Measurements from ENCODE around the gene CCDC50.

CCDC50 gene

GRCh38 chr3:191387441-191388077 is 58.4 kb downstream of the CCDC50 start:
- peaks cover 26% of the 10 kb centered on the region for H3K4me1 ChIP-seq (ENCODE audit: insufficient read depth, low read length)
- H3K9me3 ChIP-seq (ENCODE audit: control insufficient read depth, insufficient read depth, low read length), result no peaks in the 10 kb centered on the region
- H3K36me3 ChIP-seq (ENCODE audit: insufficient read depth, low read length), result no peaks in the 10 kb centered on the region
- H3K9ac ChIP-seq (ENCODE audit: low read depth, low read length), result no peak overlapping the region

- H3K36me3 ChIP-seq (ENCODE audit: insufficient read depth, low read length), result no peaks in the 10 kb centered on the region
- H3K9ac ChIP-seq (ENCODE audit: low read depth, low read length), result no peak overlapping the region
- no peaks in the 10 kb centered on the region for H3K9me3 ChIP-seq (ENCODE audit: control insufficient read depth, insufficient read depth, low read length)
- H3K4me1 ChIP-seq (ENCODE audit: insufficient read depth, low read length), result peaks cover 25% of the 10 kb centered on the region
Observed at GRCh38 chr3:191388823-191389222, 59.6 kb downstream of the CCDC50 start.

GRCh38 chr3:191390580-191390979 is 61.4 kb downstream of the CCDC50 start:
- no peaks in the 10 kb centered on the region for H3K36me3 ChIP-seq (ENCODE audit: insufficient read depth, low read length)

GRCh38 chr3:191391861-191392808 is 62.9 kb downstream of the CCDC50 start:
- Histone ChIP-seq H3K36me3 (ENCODE audit: insufficient read depth, low read length) (no peaks in the 10 kb centered on the region), H3K4me1 (ENCODE audit: insufficient read depth, low read length) (peaks cover 25% of the 10 kb centered on the region), H3K9me3 (ENCODE audit: control insufficient read depth, insufficient read depth, low read length) (no peaks in the 10 kb centered on the region), H3K9ac (ENCODE audit: low read depth, low read length) (no peak overlapping the region)

More at GRCh38 chr3:191390580-191390979, 61.4 kb downstream of the CCDC50 start:
- Histone ChIP-seq H3K4me1 (ENCODE audit: insufficient read depth, low read length) (peaks cover 25% of the 10 kb centered on the region), H3K9ac (ENCODE audit: low read depth, low read length) (no peak overlapping the region), H3K9me3 (ENCODE audit: control insufficient read depth, insufficient read depth, low read length) (no peaks in the 10 kb centered on the region)

GRCh38 chr3:191393146-191393545 is 64.0 kb downstream of the CCDC50 start:
- H3K9me3 ChIP-seq (ENCODE audit: control insufficient read depth, insufficient read depth, low read length), result no peaks in the 10 kb centered on the region
- peaks cover 25% of the 10 kb centered on the region for H3K4me1 ChIP-seq (ENCODE audit: insufficient read depth, low read length)
- H3K9ac ChIP-seq (ENCODE audit: low read depth, low read length), result no peak overlapping the region
- no peaks in the 10 kb centered on the region for H3K36me3 ChIP-seq (ENCODE audit: insufficient read depth, low read length)

- Histone ChIP-seq H3K9me3 (ENCODE audit: control insufficient read depth, insufficient read depth, low read length) (no peaks in the 10 kb centered on the region), H3K9ac (ENCODE audit: low read depth, low read length) (no peak overlapping the region), H3K36me3 (ENCODE audit: insufficient read depth, low read length) (no peaks in the 10 kb centered on the region), H3K4me1 (ENCODE audit: insufficient read depth, low read length) (peaks cover 5% of the 10 kb centered on the region; the same call in 1 of the 2 replicates)
Observed at GRCh38 chr3:191397771-191398170, 68.6 kb downstream of the CCDC50 start.

GRCh38 chr3:191398607-191399006 is 69.4 kb downstream of the CCDC50 start:
- H3K9ac ChIP-seq (ENCODE audit: low read depth, low read length), result no peak overlapping the region
- no peaks in the 10 kb centered on the region for H3K36me3 ChIP-seq (ENCODE audit: insufficient read depth, low read length)
- H3K9me3 ChIP-seq (ENCODE audit: control insufficient read depth, insufficient read depth, low read length), result no peaks in the 10 kb centered on the region
- no peaks in the 10 kb centered on the region for H3K4me1 ChIP-seq (ENCODE audit: insufficient read depth, low read length)

- no peak overlapping the region for H3K9ac ChIP-seq (ENCODE audit: low read depth, low read length)
- H3K36me3 ChIP-seq (ENCODE audit: insufficient read depth, low read length), result no peaks in the 10 kb centered on the region
- no peaks in the 10 kb centered on the region for H3K9me3 ChIP-seq (ENCODE audit: control insufficient read depth, insufficient read depth, low read length)
- H3K4me1 ChIP-seq (ENCODE audit: insufficient read depth, low read length), result no peaks in the 10 kb centered on the region
Observed at GRCh38 chr3:191399918-191400317, 70.7 kb downstream of the CCDC50 start.

- no peaks in the 10 kb centered on the region for H3K36me3 ChIP-seq (ENCODE audit: insufficient read depth, low read length)
- no peak overlapping the region for H3K9ac ChIP-seq (ENCODE audit: low read depth, low read length)
- H3K4me1 ChIP-seq (ENCODE audit: insufficient read depth, low read length), result no peaks in the 10 kb centered on the region
- H3K9me3 ChIP-seq (ENCODE audit: control insufficient read depth, insufficient read depth, low read length), result no peaks in the 10 kb centered on the region; the same call in 1 of the 2 replicates
Observed at GRCh38 chr3:191401775-191402357, 72.7 kb downstream of the CCDC50 start.

GRCh38 chr3:191409791-191410359 is 80.7 kb downstream of the CCDC50 start:
- Histone ChIP-seq H3K4me1 (ENCODE audit: insufficient read depth, low read length) (0 out of 2 replicates have a peak, but pooled peaks cover 3% of the 10 kb centered on the region), H3K9me3 (ENCODE audit: control insufficient read depth, insufficient read depth, low read length) (peaks cover 23% of the 10 kb centered on the region), H3K9ac (ENCODE audit: low read depth, low read length) (no peak overlapping the region), H3K36me3 (ENCODE audit: insufficient read depth, low read length) (no peaks in the 10 kb centered on the region)

GRCh38 chr3:191412759-191413158 is 83.6 kb downstream of the CCDC50 start:
- no peak overlapping the region for H3K9ac ChIP-seq (ENCODE audit: low read depth, low read length)
- peaks cover 23% of the 10 kb centered on the region for H3K9me3 ChIP-seq (ENCODE audit: control insufficient read depth, insufficient read depth, low read length)
- H3K36me3 ChIP-seq (ENCODE audit: insufficient read depth, low read length), result no peaks in the 10 kb centered on the region
- H3K4me1 ChIP-seq (ENCODE audit: insufficient read depth, low read length), result 0 out of 2 replicates have a peak, but pooled peaks cover 3% of the 10 kb centered on the region

GRCh38 chr3:191414286-191414685 is 85.1 kb downstream of the CCDC50 start:
- H3K9me3 ChIP-seq (ENCODE audit: control insufficient read depth, insufficient read depth, low read length), result peaks cover 18% of the 10 kb centered on the region
- H3K4me1 ChIP-seq (ENCODE audit: insufficient read depth, low read length), result 0 out of 2 replicates have a peak, but pooled peaks cover 3% of the 10 kb centered on the region
- H3K9ac ChIP-seq (ENCODE audit: low read depth, low read length), result no peak overlapping the region
- H3K36me3 ChIP-seq (ENCODE audit: insufficient read depth, low read length), result no peaks in the 10 kb centered on the region

- H3K36me3 ChIP-seq (ENCODE audit: insufficient read depth, low read length), result no peaks in the 10 kb centered on the region
- no peak overlapping the region for H3K9ac ChIP-seq (ENCODE audit: low read depth, low read length)
- 0 out of 2 replicates have a peak, but pooled peaks cover 3% of the 10 kb centered on the region for H3K4me1 ChIP-seq (ENCODE audit: insufficient read depth, low read length)
- H3K9me3 ChIP-seq (ENCODE audit: control insufficient read depth, insufficient read depth, low read length), result peaks cover 13% of the 10 kb centered on the region
Observed at GRCh38 chr3:191414732-191415131, 85.5 kb downstream of the CCDC50 start.

- Histone ChIP-seq H3K9ac (ENCODE audit: low read depth, low read length) (no peak overlapping the region), H3K4me1 (ENCODE audit: insufficient read depth, low read length) (0 out of 2 replicates have a peak, but pooled peaks cover 3% of the 10 kb centered on the region), H3K36me3 (ENCODE audit: insufficient read depth, low read length) (no peaks in the 10 kb centered on the region), H3K9me3 (ENCODE audit: control insufficient read depth, insufficient read depth, low read length) (peaks cover 9% of the 10 kb centered on the region)
Observed at GRCh38 chr3:191415566-191415965, 86.4 kb downstream of the CCDC50 start.
